MCF 10A (cell line): ENCODE measurements around the gene ATOH8. TPM values are rescaled to one million over a fixed set of nuclear protein-coding genes. Genes with fewer than 3 reads are reported as not detected.
A peak's percentile ranks its signal among the peaks of the same experiment; 100 is the strongest.

Source experiments
- Bru-seq: library from RNA; stranded (reverse); fragments of 400-500 nt; gene quantifications from one replicate; lab custom pipeline; 2021; lab: Mats Ljungman, UMichigan
- BruChase-seq, 2 experiments: library from RNA; stranded (reverse); fragments of 400-500 nt; gene quantifications; one replicate each; lab custom pipeline; 2021; lab: Mats Ljungman, UMichigan
- BruUV-seq: library from RNA; stranded (reverse); fragments of 400-500 nt; replicated peaks from 2 replicates; lab custom pipeline; 2021; lab: Mats Ljungman, UMichigan
- CTCF ChIA-PET: fragments of 300-600 bp; sonication (Branson Sonifier 250); formaldehyde crosslinking; extraction: SDS; loops from one replicate; lab custom pipeline; 2021; ENCODE audit warnings: antibody characterized with exemption, inconsistent platforms; lab: Yijun Ruan, JAX
- POLR2A ChIA-PET: fragments of 300-600, 350-650 bp; sonication (Branson Sonifier 250); formaldehyde crosslinking; extraction: SDS; loops from one replicate; lab custom pipeline; 2020; ENCODE audit warnings: antibody characterized with exemption, inconsistent platforms; lab: Yijun Ruan, JAX
- DNase-seq: peaks from one replicate; pipeline ENCODE4 v3.0.0-alpha.2; 2018; ENCODE audit not compliant: unreplicated experiment
- H3K27ac Mint-ChIP-seq: one replicate; pipeline ENCODE4 v1.8.0; 2022; ENCODE audit warnings: mild to moderate bottlenecking, low read depth, mixed read lengths; ENCODE audit not compliant: unreplicated experiment
- H3K27me3 Mint-ChIP-seq: one replicate; pipeline ENCODE4 v1.8.0; 2022; ENCODE audit warnings: mixed read lengths; ENCODE audit not compliant: insufficient read depth, unreplicated experiment
- H3K36me3 Mint-ChIP-seq: one replicate; pipeline ENCODE4 v1.8.0; 2022; ENCODE audit warnings: mild to moderate bottlenecking, moderate library complexity, mixed read lengths; ENCODE audit not compliant: insufficient read depth, unreplicated experiment
- H3K4me1 Mint-ChIP-seq: one replicate; pipeline ENCODE4 v1.8.0; 2022; ENCODE audit warnings: mixed read lengths; ENCODE audit not compliant: insufficient read depth, unreplicated experiment
- H3K4me3 Mint-ChIP-seq: one replicate; pipeline ENCODE4 v1.8.0; 2022; ENCODE audit warnings: mild to moderate bottlenecking, moderate library complexity, mixed read lengths; ENCODE audit not compliant: unreplicated experiment
- H3K9me3 Mint-ChIP-seq: one replicate; pipeline ENCODE4 v1.8.0; 2022; ENCODE audit warnings: mixed read lengths; ENCODE audit not compliant: unreplicated experiment
- CTCF ChIP-seq: fragments of 200-600 bp; IDR thresholded peaks from one replicate; pipeline ENCODE4 v1.8.0; 2022; ENCODE audit warnings: antibody characterized with exemption, mild to moderate bottlenecking; ENCODE audit not compliant: unreplicated experiment
- intact Hi-C: fragments of 100-400 bp; cut with micrococcal nuclease; formaldehyde crosslinking; loops from 2 replicates; pipeline ENCODE4 v1.14.1; 2022
- long read RNA-seq: library from polyadenylated mRNA; stranded (forward); transcript quantifications from one replicate; pipeline ENCODE4 v2.0.0, GENCODE V29; 2022
- total RNA-seq: library from RNA; stranded (reverse); gene quantifications from 2 replicates; pipeline ENCODE4 v1.2.3, GENCODE V29; 2022

The ATOH8 gene
- 0.72 and 1.2 TPM in 2 replicates for total RNA-seq
- percentile 27 among the genes with signal in this experiment for Bru-seq, nascent RNA
- percentile 11 among the genes with signal in this experiment for BruChase-seq, experiment 1, labeled RNA remaining after a 6-hour chase
- BruChase-seq, experiment 2, labeled RNA remaining after a 2-hour chase: percentile 20 among the genes with signal in this experiment
- long read RNA-seq: 0 reads

DNA sequence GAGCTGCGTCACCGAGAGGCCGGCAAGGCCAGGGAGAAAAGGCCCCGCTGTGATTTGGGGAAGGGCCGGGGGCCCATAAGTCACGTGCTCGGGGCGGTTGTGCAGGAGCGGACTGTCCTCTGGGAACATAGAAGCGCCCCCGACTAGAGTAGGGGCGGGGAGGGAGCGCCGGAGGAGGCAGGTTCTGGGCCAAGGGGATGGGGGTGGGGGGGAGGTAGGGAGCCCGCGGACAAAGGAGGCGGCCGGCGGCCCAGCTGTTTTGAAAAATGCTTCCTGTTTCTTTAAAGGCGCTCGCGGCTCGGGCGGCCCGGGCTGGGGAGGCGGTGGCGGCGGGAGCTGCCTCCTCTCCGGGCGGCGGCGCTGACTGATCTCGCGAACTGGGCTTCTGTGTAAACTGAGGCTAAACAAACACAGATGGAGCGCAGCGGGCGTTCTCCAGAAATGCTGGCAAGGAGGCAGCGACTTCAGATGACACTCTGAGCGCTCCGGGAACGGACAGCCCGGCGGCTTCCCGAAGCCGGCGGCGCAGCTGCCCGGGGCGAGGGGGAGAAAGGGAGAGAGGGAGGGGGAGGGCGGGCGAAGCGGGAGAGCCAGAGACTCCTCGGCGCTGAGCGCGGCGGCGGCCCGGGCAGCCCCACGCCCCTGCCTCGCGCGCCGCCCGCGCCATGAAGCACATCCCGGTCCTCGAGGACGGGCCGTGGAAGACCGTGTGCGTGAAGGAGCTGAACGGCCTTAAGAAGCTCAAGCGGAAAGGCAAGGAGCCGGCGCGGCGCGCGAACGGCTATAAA lies at the start of gene ATOH8:
Gene ATOH8 (plus strand): TSS at position 467 of the 788 bp plus-strand sequence. CDS start 199 bp downstream, at position 666.
- ChIA-PET CTCF (interaction anchor here (0.6 to 6.2 kb wide), 4 partner anchors 7 to 60 kb away, joined by 3 to 134 read pairs (median 4); no protein-coding TSS in a partner anchor), POLR2A (interaction anchor here (0.6 to 3.0 kb wide), 5 partner anchors 9 to 60 kb away, joined by 3 to 13 read pairs (median 7); no protein-coding TSS in a partner anchor)
- no peaks in the 10 kb centered on the region for H3K9me3 Mint-ChIP-seq
- peak within 1 kb of the TSS; percentile 74 for H3K4me3 Mint-ChIP-seq
- peaks cover 39% of the 10 kb centered on the region for H3K27me3 Mint-ChIP-seq
- no peaks in the 10 kb centered on the region for H3K36me3 Mint-ChIP-seq
- no peak within 1 kb of the TSS for H3K27ac Mint-ChIP-seq
- no TSS peak for BruUV-seq
- TF ChIP-seq CTCF: no peak
- intact Hi-C loops: no loop called here
- peak; percentile 28 for DNase-seq
- peaks cover 9% of the 10 kb centered on the region for H3K4me1 Mint-ChIP-seq

DNA sequence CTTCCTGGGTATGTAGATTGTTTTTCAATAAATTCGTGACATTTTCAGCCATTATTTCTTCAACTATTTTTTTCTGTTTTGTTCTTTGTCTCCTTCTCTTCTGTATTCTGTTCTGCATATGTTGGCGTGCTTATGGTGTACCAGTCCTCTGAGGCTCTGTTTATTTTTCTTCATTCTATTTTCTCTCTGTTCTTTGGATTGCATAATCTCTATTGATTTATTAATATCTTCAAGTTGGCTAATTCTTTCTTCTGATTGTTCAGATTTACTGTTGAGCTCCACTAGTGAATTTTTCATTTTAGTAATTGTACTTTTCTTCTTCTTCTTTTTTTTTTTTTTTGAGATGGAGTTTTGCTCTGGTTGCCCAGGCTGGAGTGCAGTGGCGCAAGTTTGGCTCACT lies 49.8 kb upstream of the ATOH8 start:
- H3K4me3 Mint-ChIP-seq: peak overlapping the region; percentile 64
- H3K4me1 Mint-ChIP-seq: peaks cover 66% of the 10 kb centered on the region
- CTCF ChIA-PET: interaction anchor here (0.6 to 8.9 kb wide), 5 partner anchors 9 to 118 kb away, joined by 3 to 166 read pairs (median 6); no protein-coding TSS in a partner anchor
- no peaks in the 10 kb centered on the region for H3K27me3 Mint-ChIP-seq
- peak overlapping the region; percentile 94 for H3K27ac Mint-ChIP-seq
- peaks cover 7% of the 10 kb centered on the region for H3K9me3 Mint-ChIP-seq
- DNase-seq: no peak
- POLR2A ChIA-PET: interaction anchor here (1.5 to 2.1 kb wide), 2 partner anchors 17 to 22 kb away, joined by 6 to 8 read pairs; no protein-coding TSS in a partner anchor
- intact Hi-C loops: no loop called here
- H3K36me3 Mint-ChIP-seq: no peaks in the 10 kb centered on the region
- no peak for TF ChIP-seq CTCF
- BruUV-seq: no TSS peak

- no peaks in the 10 kb centered on the region for H3K36me3 Mint-ChIP-seq
- intact Hi-C loops: no loop called here
- peak overlapping the region; percentile 55 for H3K4me3 Mint-ChIP-seq
- no peak for DNase-seq
- POLR2A ChIA-PET: interaction anchor here (0.5 to 2.1 kb wide), 8 partner anchors 18 to 284 kb away, joined by 3 to 22 read pairs (median 6); no protein-coding TSS in a partner anchor
- H3K4me1 Mint-ChIP-seq: peaks cover 73% of the 10 kb centered on the region
- H3K9me3 Mint-ChIP-seq: peaks cover 7% of the 10 kb centered on the region
- no peaks in the 10 kb centered on the region for H3K27me3 Mint-ChIP-seq
- no peak for TF ChIP-seq CTCF
- BruUV-seq: TSS peak; percentile 64
- CTCF ChIA-PET: interaction anchor here (0.6 to 8.9 kb wide), 13 partner anchors 8 to 767 kb away, joined by 3 to 166 read pairs (median 5); no protein-coding TSS in a partner anchor
- H3K27ac Mint-ChIP-seq: peak overlapping the region; percentile 94
Measured at GRCh38 chr2:85704800-85705679, 48.8 kb upstream of the ATOH8 start.
